HEK293T (cell line): ENCODE results near the gene DHX58.

Experiments
- CTCF ChIA-PET: fragments of 350-600 bp; formaldehyde crosslinking; extraction: SDS; loops from one replicate; lab custom pipeline; 2021; ENCODE audit warnings: antibody characterized with exemption, inconsistent platforms; lab: Yijun Ruan, JAX
- POLR2A ChIA-PET: fragments of 350-600 bp; formaldehyde crosslinking; extraction: SDS; loops from one replicate; lab custom pipeline; 2020; ENCODE audit warnings: antibody characterized with exemption, inconsistent platforms; lab: Yijun Ruan, JAX
- DNase-seq: peaks from one replicate; pipeline ENCODE4 v3.0.0; 2012; ENCODE audit warnings: mixed read lengths; ENCODE audit errors: extremely low spot score
- ARNT ChIP-seq: fragments of 450-650 bp; IDR thresholded peaks from 2 replicates; pipeline ENCODE4 v1.6.1; 2017; ENCODE audit warnings: mild to moderate bottlenecking
- BHLHE40 ChIP-seq: fragments of 450-650 bp; IDR thresholded peaks from 2 replicates; pipeline ENCODE4 v1.6.1; 2016; ENCODE audit warnings: mild to moderate bottlenecking, moderate library complexity, borderline replicate concordance
- CTBP1 ChIP-seq: fragments of 450-650 bp; IDR thresholded peaks from 2 replicates; pipeline ENCODE4 v1.6.1; 2016; ENCODE audit warnings: borderline replicate concordance
- ELF4 ChIP-seq: fragments of 450-650 bp; IDR thresholded peaks from 2 replicates; pipeline ENCODE4 v1.6.1; 2017; ENCODE audit warnings: antibody characterized with exemption
- FOXA1 ChIP-seq: fragments of 450-650 bp; IDR thresholded peaks from 2 replicates; pipeline ENCODE4 v1.6.1; 2016; ENCODE audit warnings: mild to moderate bottlenecking
- FOXK2 ChIP-seq: fragments of 450-650 bp; IDR thresholded peaks from 2 replicates; pipeline ENCODE4 v1.6.1; 2016; ENCODE audit warnings: mild to moderate bottlenecking
- FOXM1 ChIP-seq: fragments of 450-650 bp; IDR thresholded peaks from 2 replicates; pipeline ENCODE4 v1.6.1; 2017; ENCODE audit warnings: mild to moderate bottlenecking, borderline replicate concordance
- HDGF ChIP-seq: fragments of 450-650 bp; IDR thresholded peaks from 2 replicates; pipeline ENCODE4 v1.6.1; 2017; ENCODE audit warnings: antibody characterized with exemption, borderline replicate concordance
- L3MBTL2 ChIP-seq: fragments of 450-650 bp; conservative IDR thresholded peaks from 2 replicates; pipeline ENCODE4 v1.6.1; 2016; ENCODE audit warnings: mild to moderate bottlenecking
- LEF1 ChIP-seq: fragments of 450-650 bp; IDR thresholded peaks from 2 replicates; pipeline ENCODE4 v1.6.1; 2017; ENCODE audit warnings: mild to moderate bottlenecking, borderline replicate concordance
- NFRKB ChIP-seq: fragments of 450-650 bp; IDR thresholded peaks from 2 replicates; pipeline ENCODE4 v1.6.1; 2016; ENCODE audit warnings: mild to moderate bottlenecking, moderate library complexity
- PKNOX1 ChIP-seq: fragments of 450-650 bp; IDR thresholded peaks from 2 replicates; pipeline ENCODE4 v1.6.1; 2016
- SP1 ChIP-seq: fragments of 450-650 bp; IDR thresholded peaks from 2 replicates; pipeline ENCODE4 v1.6.1; 2017
- SUZ12 ChIP-seq: fragments of 450-650 bp; IDR thresholded peaks from 2 replicates; pipeline ENCODE4 v1.6.1; 2016; ENCODE audit warnings: mild to moderate bottlenecking
- TARDBP ChIP-seq: fragments of 450-650 bp; IDR thresholded peaks from 2 replicates; pipeline ENCODE4 v1.6.1; 2016
- ZNF384 ChIP-seq: fragments of 450-650 bp; IDR thresholded peaks from 2 replicates; pipeline ENCODE4 v1.6.1; 2016

Gene DHX58

GRCh38 chr17:42110301-42111264, 1.9 kb downstream of the DHX58 start:
- ChIA-PET CTCF (interaction anchor here (0.6 to 1.2 kb wide), 5 partner anchors 7 to 112 kb away, joined by 3 to 4 read pairs (median 3); no protein-coding TSS in a partner anchor), POLR2A (interaction anchor here (1.4 to 4.4 kb wide), 4 partner anchors 10 to 180 kb away, joined by 3 to 26 read pairs (median 6); partner anchors contain the start of genes CNP, KAT2A and ODAD4)
- TF ChIP-seq HDGF (no peak), FOXK2 (no peak), BHLHE40 (no peak), ELF4 (no peak), CTBP1 (no peak), L3MBTL2 (no peak), SUZ12 (no peak), PKNOX1 (no peak), ZNF384 (no peak), TARDBP (no peak), NFRKB (no peak), LEF1 (no peak), SP1 (no peak), FOXA1 (no peak), ARNT (no peak), FOXM1 (no peak)
- DNase-seq = no peak

- no peak for TF ChIP-seq PKNOX1
- TF ChIP-seq ELF4 = no peak
- no peak for TF ChIP-seq FOXK2
- TF ChIP-seq TARDBP = no peak
- no peak for TF ChIP-seq FOXM1
- TF ChIP-seq ARNT = no peak
- no peak for TF ChIP-seq BHLHE40
- no peak for TF ChIP-seq CTBP1
- TF ChIP-seq NFRKB = no peak
- POLR2A ChIA-PET = interaction anchor here (0.7 to 3.4 kb wide), 6 partner anchors 11 to 170 kb away, joined by 3 to 29 read pairs (median 5); partner anchors contain the start of genes CNP and KAT2A
- DNase-seq = no peak
- CTCF ChIA-PET = interaction anchor here (1.2 to 1.5 kb wide), 2 partner anchors 41 to 68 kb away, joined by 3 to 5 read pairs; no protein-coding TSS in a partner anchor
These were observed 3.4 kb downstream of the DHX58 start for GRCh38 chr17:42109086-42109485.

GRCh38 chr17:42107597-42108576, 4.6 kb downstream of the DHX58 start:
- POLR2A ChIA-PET = interaction anchor here (0.8 to 3.4 kb wide), 6 partner anchors 13 to 142 kb away, joined by 4 to 29 read pairs (median 13); partner anchors contain the start of genes CNP, DNAJC7, KAT2A and NKIRAS2
- TF ChIP-seq SUZ12 (no peak), HDGF (0 out of 2 replicates have a peak, but pooled peaks have one; percentile 53)
- CTCF ChIA-PET = interaction anchor here (0.5 to 1.5 kb wide), 3 partner anchors 10 to 54 kb away, joined by 3 to 5 read pairs (median 4); no protein-coding TSS in a partner anchor
- peak; percentile 99 for DNase-seq

- POLR2A ChIA-PET = interaction anchor here (1.3 to 3.4 kb wide), 6 partner anchors 13 to 141 kb away, joined by 3 to 29 read pairs (median 13); partner anchors contain the start of genes CNP, DNAJC7, KAT2A and NKIRAS2
- no peak for DNase-seq
- CTCF ChIA-PET = interaction anchor here (0.6 to 1.3 kb wide), 4 partner anchors 9 to 70 kb away, joined by 3 to 4 read pairs (median 3); partner anchors contain the start of gene ZNF385C
- no peak for TF ChIP-seq ZNF384
- no peak for TF ChIP-seq FOXK2
- no peak for TF ChIP-seq CTBP1
- no peak for TF ChIP-seq ELF4
- no peak for TF ChIP-seq HDGF
- no peak for TF ChIP-seq FOXM1
- TF ChIP-seq L3MBTL2 = no peak
- no peak for TF ChIP-seq LEF1
- no peak for TF ChIP-seq NFRKB
- TF ChIP-seq ARNT = no peak
- no peak for TF ChIP-seq FOXA1
- no peak for TF ChIP-seq BHLHE40
- TF ChIP-seq SUZ12 = no peak
- TF ChIP-seq TARDBP = no peak
- no peak for TF ChIP-seq SP1
- TF ChIP-seq PKNOX1 = no peak
These were observed 5.4 kb downstream of the DHX58 start for GRCh38 chr17:42107124-42107523.

- no peak for TF ChIP-seq FOXK2
- POLR2A ChIA-PET = interaction anchor here (1.3 to 3.4 kb wide), 3 partner anchors 14 to 140 kb away, joined by 3 to 16 read pairs (median 14); partner anchors contain the start of genes CNP and DNAJC7
- DNase-seq = no peak
- CTCF ChIA-PET = interaction anchor here (1.3 kb wide), 1 partner anchor 38 kb away, joined by 4 read pairs; no protein-coding TSS in a partner anchor
These were observed 6.5 kb downstream of the DHX58 start for GRCh38 chr17:42106009-42106408.
